Body of pancreas (tissue), 4 donors: Measurements from ENCODE around the gene IDH3G. TPM values are rescaled to one million over a fixed set of nuclear protein-coding genes. Genes with fewer than 3 reads are reported as not detected.
A peak's percentile ranks its signal among the peaks of the same experiment; 100 is the strongest.
"Not testable (repeated sequence)": the region's sequence is repeated elsewhere in the genome, so short reads cannot be mapped to it uniquely, and the experiment has no call there.

ENCODE experiments used
- ATAC-seq: fragments of 150-250 bp; one replicate; pipeline ENCODE4 v1.9.1; 2016
- DNase-seq, 4 donors: peaks; one replicate each; pipeline ENCODE4 v3.0.0-alpha.2; 2019
- H3K27ac ChIP-seq, 4 donors: fragments of 200-600 bp; sonication (generic); 1 replicate in 3 of 4; 2 replicates in 1 of 4; pipeline versions ENCODE4 v1.5.1 to v1.6.1; 2016 to 2019; ENCODE audit warnings: mild to moderate bottlenecking in 1 of 4, mixed read lengths in 1 of 4, moderate library complexity in 1 of 4
- H3K27me3 ChIP-seq, 2 donors: fragments of 200-600 bp; sonication (generic); one replicate each; pipeline ENCODE4 v1.6.0; 2016; ENCODE audit warnings: mild to moderate bottlenecking in 1 of 2
- H3K36me3 ChIP-seq, 2 donors: fragments of 200-600 bp; sonication (generic); replicated peaks in 1 of 2; 2 replicates each; pipeline ENCODE4 v1.5.1; 2016; ENCODE audit warnings: low read depth in 2 of 2; ENCODE audit not compliant: insufficient read depth in 1 of 2
- H3K4me1 ChIP-seq: fragments of 200-600 bp; sonication (generic); one replicate; pipeline ENCODE4 v1.6.0; 2016
- H3K4me3 ChIP-seq, 2 donors: fragments of 200-600 bp; sonication (generic); 1 replicate in 1 of 2; 2 replicates in 1 of 2; pipeline ENCODE4 v1.5.1; 2016 to 2019
- H3K9me3 ChIP-seq, 3 donors: fragments of 200-600 bp; sonication (generic); 1 replicate in 2 of 3; 2 replicates in 1 of 3; pipeline ENCODE4 v1.5.1; 2016
- CTCF ChIP-seq, 7 experiments: fragments of 450-650 bp in 4 of 7; fragments of 200-600 bp in 3 of 7; sonication (generic) in 3 of 7; IDR thresholded peaks; one replicate each; pipeline ENCODE4 v1.5.1; 2016 to 2019; ENCODE audit warnings: antibody characterized with exemption in 7 of 7
- POLR2A ChIP-seq, 3 donors: fragments of 450-650 bp; IDR thresholded peaks; one replicate each; pipeline ENCODE4 v1.6.1; 2016; ENCODE audit warnings: antibody characterized with exemption in 3 of 3, mild to moderate bottlenecking in 2 of 3
- WGBS, 2 donors: methylation state at CpG; one replicate each; pipeline ENCODE4 v1.1.5; 2017; 5-methylcytosine and 5-hydroxymethylcytosine counted together
- intact Hi-C: fragments of 100-400 bp; cut with DNase I; formaldehyde crosslinking; loops from one replicate; pipeline ENCODE4 v1.15.1; 2023
- total RNA-seq, 2 donors: library from RNA; depleted of rRNA; stranded (reverse); fragments of >200 nt; gene quantifications; one replicate each; pipeline ENCODE4 v1.1.0, GENCODE V29; 2016

IDH3G gene
- total RNA-seq, 2 donors from 2014 or later = 25.2 to 27.7 TPM

DNA sequence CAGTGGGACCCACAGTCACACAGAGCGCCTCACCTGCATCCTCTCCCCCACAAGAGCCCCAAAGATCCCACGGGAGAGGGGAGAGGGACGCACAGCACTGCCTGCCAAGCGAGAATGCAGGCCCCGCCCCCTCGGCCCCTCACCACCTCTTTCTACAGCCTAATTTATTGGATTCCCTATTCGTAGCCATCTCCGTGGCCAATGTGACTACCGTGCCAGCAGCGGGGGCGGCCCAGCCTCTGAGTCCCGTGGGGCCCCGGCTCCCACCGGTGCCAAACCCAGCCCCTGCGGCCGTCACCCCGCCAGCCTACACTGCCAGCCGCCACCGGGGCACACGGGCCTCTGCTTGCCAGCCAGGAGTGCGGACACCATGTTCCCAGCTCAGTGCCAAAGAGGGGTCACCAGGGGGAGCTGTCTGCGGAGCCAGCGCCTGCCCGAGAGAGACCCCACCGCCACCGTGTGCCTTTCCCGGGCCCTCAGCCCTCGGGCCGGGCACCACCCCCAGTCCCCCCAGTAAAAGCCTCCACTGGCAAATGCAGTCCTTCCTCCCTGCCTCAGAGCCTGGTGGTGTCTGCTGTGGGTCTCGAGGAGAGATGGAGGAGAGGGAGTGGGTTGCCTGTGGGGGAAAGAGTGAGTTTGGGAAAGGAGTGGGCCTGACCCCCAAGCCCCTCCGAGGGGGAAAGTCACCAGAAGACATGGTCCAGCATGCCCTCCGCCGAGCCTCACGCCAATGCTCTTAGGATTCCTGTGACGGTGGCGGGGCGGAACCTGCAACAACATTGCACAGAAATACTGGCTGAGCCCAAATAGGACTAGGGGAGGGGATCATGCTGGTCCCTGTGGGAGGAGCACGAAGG, 49.7 kb downstream of the IDH3G start:
- H3K9me3 ChIP-seq = no peaks in the 10 kb centered on the region
- no peak overlapping the region for H3K27ac ChIP-seq
- no peaks in the 10 kb centered on the region for H3K27me3 ChIP-seq
- 40 to 44% methylated on average over 5 to 37 of the region's 38 CpGs for WGBS, 2 donors
- intact Hi-C loops = no loop called here
- H3K36me3 ChIP-seq = no peaks in the 10 kb centered on the region
- no peak for ATAC-seq
- H3K4me3 ChIP-seq = no peak overlapping the region
- H3K4me1 ChIP-seq = no peaks in the 10 kb centered on the region
- peak in 1 of 4 donors; percentile 22 for DNase-seq
- TF ChIP-seq POLR2A (IDR thresholded peaks at IDR 0.05) (no peak), CTCF (IDR thresholded peaks at IDR 0.05) (no peak)

DNA sequence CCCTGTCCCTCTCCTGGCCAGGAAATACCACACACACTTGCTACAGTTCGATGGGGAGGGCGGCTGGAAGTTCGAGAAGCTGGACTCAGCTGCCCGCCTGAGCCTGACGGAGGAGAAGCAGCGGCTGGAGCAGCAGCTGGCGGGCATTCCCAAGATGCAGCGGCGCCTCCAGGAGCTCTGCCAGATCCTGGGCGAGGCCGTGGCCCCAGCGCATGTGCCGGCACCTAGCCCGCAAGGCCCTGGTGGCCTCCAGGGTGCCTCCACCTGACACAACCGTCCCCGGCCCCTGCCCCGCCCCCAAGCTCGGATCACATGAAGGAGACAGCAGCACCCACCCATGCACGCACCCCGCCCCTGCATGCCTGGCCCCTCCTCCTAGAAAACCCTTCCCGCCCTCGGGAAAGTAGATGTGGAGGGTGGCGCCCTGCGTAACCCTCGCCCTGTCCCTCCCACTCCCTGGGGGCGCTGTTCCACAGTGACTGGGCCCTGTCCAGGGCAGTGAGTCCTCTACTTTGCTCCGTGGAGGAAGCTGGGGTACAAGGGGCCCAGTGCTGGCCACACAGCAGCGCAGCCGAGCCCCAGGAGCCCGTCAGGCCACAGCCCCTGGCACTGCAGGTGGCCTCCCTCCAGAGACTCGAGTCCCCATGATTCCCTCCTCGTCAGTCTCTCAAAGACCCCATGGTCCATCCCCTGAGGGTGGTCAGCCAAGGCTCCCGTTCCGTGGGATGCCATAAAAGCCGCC, 50.5 kb downstream of the IDH3G start:
- ATAC-seq, intact Hi-C loops: not testable (repeated sequence)
- WGBS, 2 donors = 63% methylated on average over 12 of the region's 35 CpGs; no CpG with 5 or more reads in 1 of the 2 donors

GRCh38 chrX:153742796-153743467, 51.2 kb downstream of the IDH3G start:
- H3K4me1 ChIP-seq, ATAC-seq, H3K4me3 ChIP-seq, H3K36me3 ChIP-seq, DNase-seq, H3K9me3 ChIP-seq, H3K27ac ChIP-seq, intact Hi-C loops, H3K27me3 ChIP-seq: not testable (repeated sequence)
- 73% methylated on average over 17 of the region's 32 CpGs; no CpG with 5 or more reads in 1 of the 2 donors for WGBS, 2 donors

More for the DNA sequence above, 50.5 kb downstream of the IDH3G start:
- not testable (repeated sequence) for H3K27ac ChIP-seq, H3K36me3 ChIP-seq, H3K4me3 ChIP-seq, H3K9me3 ChIP-seq, H3K4me1 ChIP-seq, H3K27me3 ChIP-seq
- peak; percentile 34 to 77 (median 54) for DNase-seq

- H3K27ac ChIP-seq, H3K27me3 ChIP-seq, H3K4me3 ChIP-seq, H3K4me1 ChIP-seq, H3K36me3 ChIP-seq, H3K9me3 ChIP-seq, DNase-seq, intact Hi-C loops, ATAC-seq: not testable (repeated sequence)
- 97% methylated on average over 3 of the region's 14 CpGs; no CpG with 5 or more reads in 1 of the 2 donors for WGBS, 2 donors
These were observed 52.1 kb downstream of the IDH3G start for GRCh38 chrX:153742111-153742510.

GRCh38 chrX:153741446-153741845, 52.7 kb downstream of the IDH3G start:
- ATAC-seq = no peak
- no peaks in the 10 kb centered on the region for H3K36me3 ChIP-seq
- TF ChIP-seq CTCF (IDR thresholded peaks at IDR 0.05) = no peak
- no peak for TF ChIP-seq POLR2A (IDR thresholded peaks at IDR 0.05)
- DNase-seq = no peak
- H3K27ac ChIP-seq = no peak overlapping the region
- H3K27me3 ChIP-seq = no peaks in the 10 kb centered on the region
- intact Hi-C loops = no loop called here
- WGBS, 2 donors = 60% methylated on average over 1 of the region's 14 CpGs; no CpG with 5 or more reads in 1 of the 2 donors
- H3K9me3 ChIP-seq = no peaks in the 10 kb centered on the region
- H3K4me3 ChIP-seq = no peak overlapping the region
- no peaks in the 10 kb centered on the region for H3K4me1 ChIP-seq
